Liver (tissue), 2 donors: Measurements from ENCODE around the gene PRDM10.

Source experiments
- YY1 ChIP-seq: IDR thresholded peaks from 2 replicates; pipeline ENCODE4 v1.6.1; 2016; ENCODE audit warnings: antibody characterized with exemption, mild to moderate bottlenecking
- TF ChIP-seq, protein P1 (sequence below): fragments of 150-350 bp; IDR thresholded peaks from 2 replicates; pipeline ENCODE4 v1.5.1; 2017; ENCODE audit warnings: improper control_type of control experiment, low read depth, low read length; ENCODE audit not compliant: missing input control
- donor health status: healthy.

DNA sequence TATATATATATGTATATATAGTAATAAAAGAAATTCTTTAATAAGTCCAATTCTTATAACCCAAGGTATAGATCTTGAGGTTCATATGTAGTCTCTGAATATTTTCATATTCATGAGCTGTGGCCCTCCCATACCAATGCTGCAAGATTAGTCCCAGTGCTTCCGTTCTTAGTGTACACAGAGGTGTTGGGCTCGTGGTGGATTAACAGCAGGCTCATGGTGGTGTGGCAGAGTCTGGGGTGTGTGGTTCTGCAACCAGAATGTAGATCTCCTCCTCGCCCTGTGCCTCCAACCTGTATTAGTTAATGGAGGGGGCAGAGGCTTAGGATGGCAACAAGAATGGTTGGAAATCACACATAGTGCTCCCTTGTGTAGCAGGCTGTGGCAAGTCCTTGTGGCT lies 16.8 kb downstream of the PRDM10 start:
- TF ChIP-seq, protein P1, sequence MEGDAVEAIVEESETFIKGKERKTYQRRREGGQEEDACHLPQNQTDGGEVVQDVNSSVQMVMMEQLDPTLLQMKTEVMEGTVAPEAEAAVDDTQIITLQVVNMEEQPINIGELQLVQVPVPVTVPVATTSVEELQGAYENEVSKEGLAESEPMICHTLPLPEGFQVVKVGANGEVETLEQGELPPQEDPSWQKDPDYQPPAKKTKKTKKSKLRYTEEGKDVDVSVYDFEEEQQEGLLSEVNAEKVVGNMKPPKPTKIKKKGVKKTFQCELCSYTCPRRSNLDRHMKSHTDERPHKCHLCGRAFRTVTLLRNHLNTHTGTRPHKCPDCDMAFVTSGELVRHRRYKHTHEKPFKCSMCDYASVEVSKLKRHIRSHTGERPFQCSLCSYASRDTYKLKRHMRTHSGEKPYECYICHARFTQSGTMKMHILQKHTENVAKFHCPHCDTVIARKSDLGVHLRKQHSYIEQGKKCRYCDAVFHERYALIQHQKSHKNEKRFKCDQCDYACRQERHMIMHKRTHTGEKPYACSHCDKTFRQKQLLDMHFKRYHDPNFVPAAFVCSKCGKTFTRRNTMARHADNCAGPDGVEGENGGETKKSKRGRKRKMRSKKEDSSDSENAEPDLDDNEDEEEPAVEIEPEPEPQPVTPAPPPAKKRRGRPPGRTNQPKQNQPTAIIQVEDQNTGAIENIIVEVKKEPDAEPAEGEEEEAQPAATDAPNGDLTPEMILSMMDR = no peak
- TF ChIP-seq YY1 = no peak
